H9 (cell line): Measurements from ENCODE around the gene PALM3. TPM values are rescaled to one million over a fixed set of nuclear protein-coding genes. Genes with fewer than 3 reads are reported as not detected.

Experiments
- DNase-seq: peaks from one replicate; pipeline ENCODE4 v3.0.0-alpha.2; 2017
- H2AFZ ChIP-seq: one replicate; pipeline ENCODE4 v1.6.1; 2013; ENCODE audit warnings: mild to moderate bottlenecking, low read length, control low read depth, moderate library complexity
- H2AK5ac ChIP-seq: 2 replicates; pipeline ENCODE4 v1.6.1; 2013; ENCODE audit warnings: low read length, control low read depth, mixed read lengths; ENCODE audit not compliant: insufficient read length
- H2BK120ac ChIP-seq: one replicate; pipeline ENCODE4 v1.6.1; 2013; ENCODE audit warnings: low read depth, mild to moderate bottlenecking, low read length, control low read depth, inconsistent platforms; ENCODE audit not compliant: poor library complexity, severe bottlenecking
- H2BK12ac ChIP-seq: 2 replicates; pipeline ENCODE4 v1.6.1; 2013; ENCODE audit warnings: low read length, control low read depth, mixed read lengths, low read depth; ENCODE audit not compliant: insufficient read length
- H2BK15ac ChIP-seq: 2 replicates; pipeline ENCODE4 v1.6.1; 2013; ENCODE audit warnings: low read depth, low read length, control low read depth
- H2BK20ac ChIP-seq: one replicate; pipeline ENCODE4 v1.6.1; 2013; ENCODE audit warnings: low read depth, mild to moderate bottlenecking, low read length, control low read depth, inconsistent platforms; ENCODE audit not compliant: poor library complexity, severe bottlenecking
- H2BK5ac ChIP-seq: 2 replicates; pipeline ENCODE4 v1.6.1; 2013; ENCODE audit warnings: low read length, control low read depth, mixed read lengths; ENCODE audit not compliant: insufficient read length
- H3K14ac ChIP-seq: 2 replicates; pipeline ENCODE4 v1.6.1; 2013; ENCODE audit warnings: low read length, control low read depth; ENCODE audit not compliant: insufficient read depth
- H3K18ac ChIP-seq: 2 replicates; pipeline ENCODE4 v1.6.1; 2013; ENCODE audit warnings: low read depth, mild to moderate bottlenecking, mixed read lengths, low read length, control low read depth; ENCODE audit not compliant: insufficient read length
- H3K23ac ChIP-seq: 2 replicates; pipeline ENCODE4 v1.6.1; 2013; ENCODE audit warnings: low read length, control low read depth, mixed read lengths, low read depth; ENCODE audit not compliant: insufficient read length
- H3K23me2 ChIP-seq: 2 replicates; pipeline ENCODE4 v1.6.1; 2013; ENCODE audit warnings: low read depth, mild to moderate bottlenecking, mixed read lengths, low read length, control low read depth; ENCODE audit not compliant: insufficient read length, poor library complexity, severe bottlenecking
- H3K27ac ChIP-seq: 2 replicates; pipeline ENCODE4 v1.5.1; 2013; ENCODE audit warnings: low read length, control low read depth, mixed read lengths, low read depth; ENCODE audit not compliant: insufficient read length
- H3K27me3 ChIP-seq: 2 replicates; pipeline ENCODE4 v1.6.1; 2013; ENCODE audit warnings: low read length, control low read depth, inconsistent platforms; ENCODE audit not compliant: insufficient read depth
- H3K4ac ChIP-seq: 2 replicates; pipeline ENCODE4 v1.6.1; 2013; ENCODE audit warnings: low read depth, mild to moderate bottlenecking, control low read depth, inconsistent platforms, low read length, moderate library complexity
- H3K4me1 ChIP-seq: 2 replicates; pipeline ENCODE4 v1.6.1; 2013; ENCODE audit warnings: low read length, control low read depth, inconsistent platforms; ENCODE audit not compliant: insufficient read depth
- H3K4me2 ChIP-seq: 2 replicates; pipeline ENCODE4 v1.6.1; 2013; ENCODE audit warnings: low read length, control low read depth, mixed read lengths; ENCODE audit not compliant: insufficient read length, insufficient read depth
- H3K56ac ChIP-seq: 2 replicates; pipeline ENCODE4 v1.6.1; 2013; ENCODE audit warnings: low read depth, mild to moderate bottlenecking, mixed read lengths, low read length, control low read depth; ENCODE audit not compliant: insufficient read length
- H3K79me1 ChIP-seq: 2 replicates; pipeline ENCODE4 v1.6.1; 2013; ENCODE audit warnings: low read depth, mild to moderate bottlenecking, moderate library complexity, low read length, control low read depth, inconsistent platforms; ENCODE audit not compliant: insufficient read depth, poor library complexity, severe bottlenecking
- H3K79me2 ChIP-seq: 2 replicates; pipeline ENCODE4 v1.6.1; 2013; ENCODE audit warnings: low read length, control low read depth, inconsistent platforms; ENCODE audit not compliant: insufficient read depth
- H3K9ac ChIP-seq: 2 replicates; pipeline ENCODE4 v1.6.1; 2013; ENCODE audit warnings: low read length, control low read depth, mixed read lengths; ENCODE audit not compliant: insufficient read length; ENCODE audit errors: extremely low read depth
- H3K9me3 ChIP-seq: one replicate; pipeline ENCODE4 v1.6.1; 2013; ENCODE audit warnings: low read depth, low read length, inconsistent platforms; ENCODE audit not compliant: control insufficient read depth
- H3T11ph ChIP-seq: one replicate; pipeline ENCODE4 v1.6.1; 2013; ENCODE audit warnings: mild to moderate bottlenecking, low read length, control low read depth, inconsistent platforms
- H4K20me1 ChIP-seq: one replicate; pipeline ENCODE4 v1.6.1; 2013; ENCODE audit not compliant: control insufficient read depth, insufficient read length, insufficient read depth
- H4K5ac ChIP-seq: 2 replicates; pipeline ENCODE4 v1.6.1; 2013; ENCODE audit warnings: low read depth, mild to moderate bottlenecking, mixed read lengths, low read length, control low read depth; ENCODE audit not compliant: insufficient read length
- H4K8ac ChIP-seq: replicated peaks from 2 replicates; pipeline ENCODE4 v1.6.1; 2013; ENCODE audit warnings: low read length, control low read depth, mixed read lengths, low read depth; ENCODE audit not compliant: insufficient read length
- H4K91ac ChIP-seq: 2 replicates; pipeline ENCODE4 v1.6.1; 2013; ENCODE audit warnings: low read depth, mild to moderate bottlenecking, moderate library complexity, mixed read lengths, low read length, control low read depth; ENCODE audit not compliant: insufficient read length
- H3K27ac Mint-ChIP-seq, 3 experiments: 2 replicates in 2 of 3; 3 replicates in 1 of 3; pipeline ENCODE4 v1.8.0; 2020 to 2021; ENCODE audit warnings: mixed read lengths in 3 of 3, mild to moderate bottlenecking in 1 of 3, moderate library complexity in 1 of 3
- H3K27me3 Mint-ChIP-seq: 2 replicates; pipeline ENCODE4 v1.8.0; 2021; ENCODE audit warnings: low read depth, mild to moderate bottlenecking, moderate library complexity, mixed read lengths
- H3K36me3 Mint-ChIP-seq, 3 experiments: 2 replicates in 2 of 3; 3 replicates in 1 of 3; pipeline ENCODE4 v1.8.0; 2020 to 2021; ENCODE audit warnings: low read depth in 3 of 3, mixed read lengths in 3 of 3; ENCODE audit not compliant: insufficient read depth in 1 of 3
- H3K4me1 Mint-ChIP-seq, 2 experiments: 2 replicates each; pipeline ENCODE4 v1.8.0; 2020; ENCODE audit warnings: mixed read lengths in 2 of 2
- H3K4me3 Mint-ChIP-seq, 2 experiments: 2 replicates in 1 of 2; 3 replicates in 1 of 2; pipeline ENCODE4 v1.8.0; 2020 to 2021; ENCODE audit warnings: mild to moderate bottlenecking in 2 of 2, mixed read lengths in 2 of 2, moderate library complexity in 1 of 2
- H3K9me3 Mint-ChIP-seq, 2 experiments: 2 replicates in 1 of 2; 3 replicates in 1 of 2; pipeline ENCODE4 v1.8.0; 2020; ENCODE audit warnings: mild to moderate bottlenecking in 2 of 2, mixed read lengths in 2 of 2, moderate library complexity in 1 of 2
- WGBS: extraction: QIAGEN DNeasy Blood & Tissue Kit; methylation state at CpG from one replicate; pipeline ENCODE4 v1.1.7; 2013; ENCODE audit warnings: missing lambda C conversion rate, low lambda C conversion rate, mixed read lengths; ENCODE audit not compliant: insufficient read length; ENCODE audit errors: extremely low coverage; 5-methylcytosine and 5-hydroxymethylcytosine counted together
- total RNA-seq: library from RNA; stranded (reverse); gene quantifications from 2 replicates; pipeline ENCODE4 v1.2.1, GENCODE V29; 2021
- TF ChIP-seq, protein P1 (sequence below): fragments of 200-600 bp; sonication (generic); conservative IDR thresholded peaks from 3 replicates; pipeline ENCODE4 v1.8.0; 2021; ENCODE audit warnings: antibody characterized with exemption, mild to moderate bottlenecking

The PALM3 gene
- total RNA-seq, 1 experiment from 2014 or later, result 11.5 TPM

DNA sequence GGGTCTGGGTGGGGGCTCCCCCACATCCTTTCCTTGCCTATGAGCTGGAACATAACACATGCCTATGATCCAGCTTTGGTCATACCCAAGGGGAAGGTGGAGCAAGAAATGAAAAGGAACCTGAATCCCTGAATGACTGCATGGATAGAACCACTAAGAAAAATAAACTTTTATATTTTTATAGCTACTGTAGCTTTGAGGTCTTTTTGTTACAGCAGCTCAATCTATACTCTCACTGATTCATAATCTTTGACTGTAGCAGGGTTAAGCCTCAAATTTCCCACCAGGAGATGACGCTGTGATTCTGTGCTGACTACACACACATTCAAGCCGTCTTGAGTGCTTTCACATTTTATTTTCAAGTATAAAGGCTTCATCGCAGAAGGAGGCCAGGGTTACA lies 8.8 kb downstream of the PALM3 start:
- Mint-ChIP-seq H3K4me3 (no peak overlapping the region), H3K27me3 (peaks cover 17% of the 10 kb centered on the region), H3K9me3 (peaks cover 3 to 7% of the 10 kb centered on the region in 2 experiments; a peak in 3 of 5 replicates), H3K27ac (no peak overlapping the region), H3K36me3 (peaks cover 21 to 30% (median 24%) of the 10 kb centered on the region in 3 experiments), H3K4me1 (peaks cover 4 to 9% of the 10 kb centered on the region in 2 experiments)
- no peak overlapping the region for H3K27ac ChIP-seq
- no peak overlapping the region for H4K8ac ChIP-seq
- H2BK120ac ChIP-seq, result no peak overlapping the region
- no peak overlapping the region for H3K18ac ChIP-seq
- H2AK5ac ChIP-seq, result no peak overlapping the region
- H3K14ac ChIP-seq, result no peak overlapping the region
- no peak overlapping the region for H3K9ac ChIP-seq
- H2BK20ac ChIP-seq, result no peak overlapping the region
- no peaks in the 10 kb centered on the region for H3K9me3 ChIP-seq
- H3K23ac ChIP-seq, result no peak overlapping the region
- TF ChIP-seq, protein P1, sequence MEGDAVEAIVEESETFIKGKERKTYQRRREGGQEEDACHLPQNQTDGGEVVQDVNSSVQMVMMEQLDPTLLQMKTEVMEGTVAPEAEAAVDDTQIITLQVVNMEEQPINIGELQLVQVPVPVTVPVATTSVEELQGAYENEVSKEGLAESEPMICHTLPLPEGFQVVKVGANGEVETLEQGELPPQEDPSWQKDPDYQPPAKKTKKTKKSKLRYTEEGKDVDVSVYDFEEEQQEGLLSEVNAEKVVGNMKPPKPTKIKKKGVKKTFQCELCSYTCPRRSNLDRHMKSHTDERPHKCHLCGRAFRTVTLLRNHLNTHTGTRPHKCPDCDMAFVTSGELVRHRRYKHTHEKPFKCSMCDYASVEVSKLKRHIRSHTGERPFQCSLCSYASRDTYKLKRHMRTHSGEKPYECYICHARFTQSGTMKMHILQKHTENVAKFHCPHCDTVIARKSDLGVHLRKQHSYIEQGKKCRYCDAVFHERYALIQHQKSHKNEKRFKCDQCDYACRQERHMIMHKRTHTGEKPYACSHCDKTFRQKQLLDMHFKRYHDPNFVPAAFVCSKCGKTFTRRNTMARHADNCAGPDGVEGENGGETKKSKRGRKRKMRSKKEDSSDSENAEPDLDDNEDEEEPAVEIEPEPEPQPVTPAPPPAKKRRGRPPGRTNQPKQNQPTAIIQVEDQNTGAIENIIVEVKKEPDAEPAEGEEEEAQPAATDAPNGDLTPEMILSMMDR, result no peak
- no peaks in the 10 kb centered on the region for H3K4me1 ChIP-seq
- no peak overlapping the region for H4K5ac ChIP-seq
- H3K4ac ChIP-seq, result no peak overlapping the region
- no peaks in the 10 kb centered on the region for H3K79me1 ChIP-seq
- no peak overlapping the region for H2BK12ac ChIP-seq
- peaks cover 1% of the 10 kb centered on the region for H3K23me2 ChIP-seq
- H2BK15ac ChIP-seq, result no peak overlapping the region
- no peak for DNase-seq
- H2AFZ ChIP-seq, result no peak overlapping the region
- H3K27me3 ChIP-seq, result peaks cover under 1% of the 10 kb centered on the region; the same call in 1 of the 2 replicates
- H3K79me2 ChIP-seq, result no peaks in the 10 kb centered on the region
- no peak overlapping the region for H4K91ac ChIP-seq
- H3K56ac ChIP-seq, result no peak overlapping the region
- H3T11ph ChIP-seq, result no peak overlapping the region
- no peak overlapping the region for H3K4me2 ChIP-seq
- no peak overlapping the region for H2BK5ac ChIP-seq
- H4K20me1 ChIP-seq, result no peaks in the 10 kb centered on the region
- WGBS, result no CpG with 5 or more reads among the region's 3 CpGs
